Thoracic aorta (tissue), 2 donors: ENCODE results near the gene TPM3. TPM values are rescaled to one million over a fixed set of nuclear protein-coding genes. Genes with fewer than 3 reads are reported as not detected.
"Not testable (repeated sequence)": the region's sequence is repeated elsewhere in the genome, so short reads cannot be mapped to it uniquely, and the experiment has no call there.

Source experiments
- ATAC-seq: fragments of 150-250 bp; one replicate; pipeline ENCODE4 v1.8.0; 2017; ENCODE audit warnings: low read depth; ENCODE audit not compliant: insufficient number of reproducible peaks, low FRiP score
- DNase-seq: peaks from one replicate; pipeline ENCODE4 v3.0.0-alpha.2; 2020; ENCODE audit warnings: low spot score
- H3K27ac ChIP-seq, 2 donors: fragments of 200-600 bp; sonication (generic); 1 replicate in 1 of 2; 2 replicates in 1 of 2; pipeline ENCODE4 v1.5.1; 2016; ENCODE audit warnings: mild to moderate bottlenecking in 2 of 2, moderate library complexity in 2 of 2
- H3K27me3 ChIP-seq: fragments of 200-600 bp; sonication (generic); replicated peaks from 2 replicates; pipeline ENCODE4 v1.6.0; 2016; ENCODE audit warnings: mild to moderate bottlenecking; ENCODE audit not compliant: insufficient read depth
- H3K36me3 ChIP-seq: fragments of 200-600 bp; sonication (generic); one replicate; pipeline ENCODE4 v1.5.1; 2016
- H3K4me1 ChIP-seq, 2 donors: fragments of 200-600 bp; sonication (generic); 1 replicate in 1 of 2; 2 replicates in 1 of 2; pipeline versions ENCODE4 v1.5.1 to v1.6.0; 2016; ENCODE audit warnings: low read depth in 2 of 2, mild to moderate bottlenecking in 1 of 2; ENCODE audit not compliant: control insufficient read depth in 1 of 2
- H3K4me3 ChIP-seq: fragments of 200-600 bp; sonication (generic); 2 replicates; pipeline ENCODE4 v1.5.1; 2016; ENCODE audit warnings: mild to moderate bottlenecking
- H3K9me3 ChIP-seq: fragments of 200-600 bp; sonication (generic); 2 replicates; pipeline ENCODE4 v1.5.1; 2016
- total RNA-seq, 2 donors: library from RNA; depleted of rRNA; stranded (reverse); fragments of >200 nt; gene quantifications; one replicate each; pipeline versions ENCODE4 v1.1.0 to v1.2.3, GENCODE V29; 2016
- TF ChIP-seq, protein P1 (sequence below): fragments of 200-600 bp; sonication (generic); IDR thresholded peaks from one replicate; pipeline ENCODE4 v1.5.1; 2019; ENCODE audit warnings: antibody characterized with exemption

TPM3 gene
- total RNA-seq, 2 donors from 2014 or later: 146 to 331 TPM

DNA sequence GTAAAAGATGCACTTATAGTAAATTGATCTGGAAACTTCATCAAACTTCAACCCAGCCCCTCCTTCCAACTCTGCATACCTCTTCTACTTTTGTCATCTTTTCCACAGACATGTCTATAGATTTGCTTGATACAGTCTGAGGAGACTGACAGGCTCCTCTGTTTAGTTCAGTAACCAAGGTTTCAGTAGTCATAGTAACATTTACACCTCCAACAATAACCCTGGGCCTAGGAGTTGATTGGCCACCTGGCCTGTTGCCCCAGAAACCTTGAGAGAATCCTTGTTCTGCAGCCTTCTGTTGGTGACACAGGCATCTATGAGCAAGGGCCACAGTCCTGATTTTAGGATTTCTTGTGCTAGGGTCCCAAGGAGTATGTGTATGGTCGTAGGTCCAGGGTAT, 14.3 kb upstream of the TPM3 start, which contains the start of gene CFAP141:
Gene CFAP141 (minus strand): TSS at position 138 of the 400 bp plus-strand sequence. CDS start 26 bp downstream, at position 112.
- DNase-seq (no peak), ATAC-seq (no peak)
- H3K4me1 ChIP-seq: no peaks in the 10 kb centered on the region
- H3K27ac ChIP-seq: no peak within 1 kb of the TSS
- H3K4me3 ChIP-seq: no peak within 1 kb of the TSS
- TF ChIP-seq, protein P1, sequence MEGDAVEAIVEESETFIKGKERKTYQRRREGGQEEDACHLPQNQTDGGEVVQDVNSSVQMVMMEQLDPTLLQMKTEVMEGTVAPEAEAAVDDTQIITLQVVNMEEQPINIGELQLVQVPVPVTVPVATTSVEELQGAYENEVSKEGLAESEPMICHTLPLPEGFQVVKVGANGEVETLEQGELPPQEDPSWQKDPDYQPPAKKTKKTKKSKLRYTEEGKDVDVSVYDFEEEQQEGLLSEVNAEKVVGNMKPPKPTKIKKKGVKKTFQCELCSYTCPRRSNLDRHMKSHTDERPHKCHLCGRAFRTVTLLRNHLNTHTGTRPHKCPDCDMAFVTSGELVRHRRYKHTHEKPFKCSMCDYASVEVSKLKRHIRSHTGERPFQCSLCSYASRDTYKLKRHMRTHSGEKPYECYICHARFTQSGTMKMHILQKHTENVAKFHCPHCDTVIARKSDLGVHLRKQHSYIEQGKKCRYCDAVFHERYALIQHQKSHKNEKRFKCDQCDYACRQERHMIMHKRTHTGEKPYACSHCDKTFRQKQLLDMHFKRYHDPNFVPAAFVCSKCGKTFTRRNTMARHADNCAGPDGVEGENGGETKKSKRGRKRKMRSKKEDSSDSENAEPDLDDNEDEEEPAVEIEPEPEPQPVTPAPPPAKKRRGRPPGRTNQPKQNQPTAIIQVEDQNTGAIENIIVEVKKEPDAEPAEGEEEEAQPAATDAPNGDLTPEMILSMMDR: no peak
- no peaks in the 10 kb centered on the region for H3K9me3 ChIP-seq
- peaks cover 27% of the 10 kb centered on the region for H3K36me3 ChIP-seq
- no peaks in the 10 kb centered on the region for H3K27me3 ChIP-seq

DNA sequence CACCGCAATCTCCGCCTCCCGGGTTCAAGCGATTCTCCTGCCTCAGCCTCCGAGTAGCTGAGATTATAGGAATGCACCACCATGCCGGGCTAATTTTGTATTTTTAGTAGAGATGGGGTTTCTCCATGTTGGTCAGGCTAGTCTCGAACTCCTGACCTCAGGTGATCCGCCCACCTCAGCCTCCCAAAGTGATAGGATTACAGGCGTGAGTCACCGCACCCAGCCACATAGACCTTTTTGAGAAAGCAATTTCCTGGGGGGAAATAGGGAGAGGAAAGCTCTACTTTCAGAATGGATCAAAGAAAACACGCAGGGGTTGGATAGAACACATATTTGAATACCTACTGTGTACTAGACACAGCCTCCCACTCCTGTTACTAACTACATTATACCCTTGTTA, 13.9 kb upstream of the TPM3 start:
- H3K27me3 ChIP-seq, DNase-seq, H3K4me3 ChIP-seq, ATAC-seq, H3K9me3 ChIP-seq, H3K4me1 ChIP-seq, H3K27ac ChIP-seq: not testable (repeated sequence)
- peaks cover 27% of the 10 kb centered on the region for H3K36me3 ChIP-seq

DNA sequence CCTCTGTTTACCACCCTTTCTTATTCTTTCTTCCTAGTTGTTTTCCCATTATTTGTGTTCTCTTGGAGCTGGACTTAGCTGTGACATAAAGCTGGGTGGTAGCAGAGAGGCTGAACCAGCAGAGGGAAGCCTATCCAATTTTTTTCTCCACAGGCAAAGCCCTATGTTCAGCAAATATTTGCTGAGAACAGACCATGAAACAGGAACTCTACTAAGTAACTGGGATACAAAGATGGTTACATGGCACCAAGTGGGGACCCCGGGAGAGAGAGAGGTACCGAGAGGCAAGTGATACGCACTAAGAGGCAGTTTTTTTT, 7.6 kb upstream of the TPM3 start:
- H3K4me3 ChIP-seq: no peak overlapping the region
- no peaks in the 10 kb centered on the region for H3K27me3 ChIP-seq
- H3K4me1 ChIP-seq: no peaks in the 10 kb centered on the region
- no peaks in the 10 kb centered on the region for H3K9me3 ChIP-seq
- DNase-seq (no peak), ATAC-seq (peak; percentile 69)
- no peaks in the 10 kb centered on the region for H3K36me3 ChIP-seq
- TF ChIP-seq, protein P1: no peak
- H3K27ac ChIP-seq: no peak overlapping the region

DNA sequence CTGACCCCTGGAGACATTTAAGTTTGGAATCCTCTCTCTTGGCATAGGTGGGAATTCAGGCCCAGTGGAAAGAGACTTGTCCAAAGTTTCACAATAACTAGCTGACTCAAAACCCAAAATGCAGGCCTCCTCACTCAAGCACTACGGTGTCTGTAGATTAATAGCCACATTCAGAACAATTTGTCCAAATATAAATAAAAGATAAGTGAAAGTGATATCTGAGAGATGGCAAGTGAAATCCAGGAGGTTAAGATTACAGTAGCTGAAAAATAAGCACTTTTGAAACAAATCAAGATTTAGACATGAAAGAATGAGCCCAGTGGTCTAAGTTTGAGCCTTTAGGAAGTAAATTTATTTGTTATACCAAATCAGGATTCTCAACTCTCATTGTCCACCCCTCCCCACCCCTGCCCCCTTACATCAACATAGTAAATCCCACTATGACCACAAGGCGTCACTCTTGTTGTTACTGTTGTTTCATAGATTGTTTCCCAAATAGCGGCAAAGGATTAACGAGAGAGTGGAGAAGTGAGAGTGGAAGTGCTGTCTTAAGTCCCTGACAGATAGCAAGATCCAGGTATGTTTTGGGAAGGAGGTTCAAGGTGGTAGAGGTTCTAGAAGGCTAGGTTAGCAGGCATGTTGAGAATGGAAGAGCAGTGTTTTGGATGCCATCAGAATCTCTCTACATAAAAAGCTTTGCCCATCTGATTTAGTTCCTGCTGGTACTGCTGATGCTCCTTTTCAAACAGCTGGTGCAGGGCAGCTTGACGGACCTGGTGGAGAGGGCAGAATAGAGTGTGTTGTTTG, 7.1 kb upstream of the TPM3 start:
- Histone ChIP-seq H3K9me3 (no peaks in the 10 kb centered on the region), H3K27me3 (no peaks in the 10 kb centered on the region), H3K36me3 (no peaks in the 10 kb centered on the region), H3K4me1 (no peaks in the 10 kb centered on the region), H3K27ac (no peak overlapping the region), H3K4me3 (peak overlapping the region; percentile 37)
- ATAC-seq: no peak
- DNase-seq: peak; percentile 24
- TF ChIP-seq, protein P1: peak; percentile 55

DNA sequence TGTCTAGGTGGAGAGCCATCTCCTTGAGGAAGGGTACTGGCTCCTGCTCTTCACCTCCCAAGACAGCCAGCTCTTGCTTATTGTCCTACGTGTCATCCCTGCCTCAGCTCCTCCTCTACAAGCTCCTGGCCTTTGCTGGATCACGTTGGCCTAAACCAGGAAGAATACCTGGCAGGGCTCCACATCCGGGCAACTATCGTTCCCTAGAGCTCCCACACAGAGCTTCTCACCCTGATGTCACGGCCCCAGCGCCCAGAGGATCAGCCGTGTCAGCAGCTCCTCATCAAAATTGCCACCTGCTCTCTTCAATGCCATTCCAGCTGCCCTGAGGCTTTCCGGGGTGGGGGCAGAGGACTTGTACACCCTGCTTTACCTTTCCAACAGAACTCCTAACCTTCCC, 1.9 kb upstream of the TPM3 start:
- TF ChIP-seq, protein P1: no peak
- Histone ChIP-seq H3K4me3 (no peak overlapping the region), H3K9me3 (no peaks in the 10 kb centered on the region), H3K36me3 (no peaks in the 10 kb centered on the region), H3K27me3 (no peaks in the 10 kb centered on the region), H3K4me1 (peaks cover 0 to 18% of the 10 kb centered on the region in 2 donors), H3K27ac (no peak overlapping the region)
- no peak for DNase-seq
- no peak for ATAC-seq

DNA sequence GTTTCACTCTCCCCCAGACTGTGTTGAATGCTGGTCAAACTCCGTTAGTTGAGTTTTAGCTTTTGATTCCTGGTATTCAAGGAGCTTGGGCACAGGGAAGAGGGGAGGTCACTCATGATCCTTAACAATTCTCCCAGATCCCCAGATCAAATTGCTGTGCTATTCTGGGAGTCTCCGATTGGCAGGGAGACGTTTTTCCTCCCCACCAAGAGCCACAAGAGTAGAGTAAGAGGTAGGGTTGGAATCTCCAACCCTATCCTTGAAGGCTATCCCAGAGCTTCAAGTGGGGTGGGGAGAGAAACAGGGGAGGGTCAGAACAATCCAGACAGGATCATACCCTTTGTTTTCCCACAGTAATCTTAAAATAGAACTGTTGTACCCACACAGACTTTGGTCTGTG, 576 bp upstream of the TPM3 start:
- Histone ChIP-seq H3K4me3 (no peak overlapping the region), H3K27me3 (no peaks in the 10 kb centered on the region), H3K36me3 (no peaks in the 10 kb centered on the region), H3K9me3 (no peaks in the 10 kb centered on the region), H3K4me1 (peaks cover 0 to 18% of the 10 kb centered on the region in 2 donors), H3K27ac (no peak overlapping the region)
- TF ChIP-seq, protein P1: no peak
- ATAC-seq (no peak), DNase-seq (no peak)
